ENCODE measurements around the gene AQP6. TPM values are rescaled to one million over a fixed set of nuclear protein-coding genes. Genes with fewer than 3 reads are reported as not detected.

AQP6 gene
- total and polyA plus RNA-seq, 10 of the 15 experiments (the other 5 are each of a cell fraction or from before 2014, with no cell fraction given), result not detected

DNA sequence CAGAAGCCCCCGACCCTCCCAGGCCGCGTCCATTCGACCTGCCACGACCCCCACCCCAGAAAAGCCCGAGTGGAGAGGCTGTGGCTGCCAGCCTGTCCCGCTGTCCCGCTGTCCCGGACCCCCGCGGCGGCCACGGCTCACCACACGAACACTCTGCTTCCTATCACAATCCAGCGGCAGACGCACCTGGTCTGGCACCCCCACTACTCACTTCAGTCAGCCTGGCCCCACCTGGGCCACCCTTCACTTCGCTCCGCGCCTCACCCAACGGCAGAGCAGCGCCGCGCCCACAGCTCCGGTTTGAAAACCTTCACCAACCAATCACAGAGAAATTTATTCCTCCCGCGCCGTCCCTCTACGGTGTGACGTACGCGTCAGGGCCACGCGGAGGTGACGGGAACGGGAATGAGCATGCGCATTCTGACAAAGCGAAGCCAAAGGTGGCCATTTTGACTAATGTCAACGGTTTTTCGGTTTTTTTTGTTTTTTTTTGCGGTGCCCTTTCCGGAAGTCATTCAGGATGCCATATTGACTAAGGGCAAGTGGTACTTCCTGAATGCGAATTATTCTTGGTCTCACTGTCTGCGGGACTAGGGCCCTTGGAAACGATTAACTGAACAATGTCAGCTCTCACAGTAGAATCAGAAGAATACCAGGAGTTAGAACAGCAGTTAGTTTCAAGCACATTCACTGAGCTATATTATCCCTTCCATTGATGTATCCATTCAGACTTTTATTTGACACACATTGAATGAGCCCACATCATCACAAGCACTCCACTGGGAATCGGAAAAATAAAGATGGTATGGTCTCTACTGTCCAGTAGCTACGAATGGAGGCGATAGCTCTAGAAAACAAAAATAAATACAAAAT, 52.7 kb downstream of the AQP6 start, which contains the start of gene RACGAP1 (continued):
- TF ChIP-seq, protein P1, sequence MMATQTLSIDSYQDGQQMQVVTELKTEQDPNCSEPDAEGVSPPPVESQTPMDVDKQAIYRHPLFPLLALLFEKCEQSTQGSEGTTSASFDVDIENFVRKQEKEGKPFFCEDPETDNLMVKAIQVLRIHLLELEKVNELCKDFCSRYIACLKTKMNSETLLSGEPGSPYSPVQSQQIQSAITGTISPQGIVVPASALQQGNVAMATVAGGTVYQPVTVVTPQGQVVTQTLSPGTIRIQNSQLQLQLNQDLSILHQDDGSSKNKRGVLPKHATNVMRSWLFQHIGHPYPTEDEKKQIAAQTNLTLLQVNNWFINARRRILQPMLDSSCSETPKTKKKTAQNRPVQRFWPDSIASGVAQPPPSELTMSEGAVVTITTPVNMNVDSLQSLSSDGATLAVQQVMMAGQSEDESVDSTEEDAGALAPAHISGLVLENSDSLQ (IDR thresholded peaks at IDR 0.05), result peak; percentile 81
- TF ChIP-seq, protein P2, sequence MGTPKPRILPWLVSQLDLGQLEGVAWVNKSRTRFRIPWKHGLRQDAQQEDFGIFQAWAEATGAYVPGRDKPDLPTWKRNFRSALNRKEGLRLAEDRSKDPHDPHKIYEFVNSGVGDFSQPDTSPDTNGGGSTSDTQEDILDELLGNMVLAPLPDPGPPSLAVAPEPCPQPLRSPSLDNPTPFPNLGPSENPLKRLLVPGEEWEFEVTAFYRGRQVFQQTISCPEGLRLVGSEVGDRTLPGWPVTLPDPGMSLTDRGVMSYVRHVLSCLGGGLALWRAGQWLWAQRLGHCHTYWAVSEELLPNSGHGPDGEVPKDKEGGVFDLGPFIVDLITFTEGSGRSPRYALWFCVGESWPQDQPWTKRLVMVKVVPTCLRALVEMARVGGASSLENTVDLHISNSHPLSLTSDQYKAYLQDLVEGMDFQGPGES (IDR thresholded peaks at IDR 0.05), result no peak
- TF ChIP-seq NFYA (IDR thresholded peaks at IDR 0.05; ENCODE audit: borderline replicate concordance, low read depth, low read length), result no peak
- TF ChIP-seq MYB (IDR thresholded peaks at IDR 0.05; ENCODE audit: borderline replicate concordance, low read depth, low read length), result peak; percentile 88
- no peak for TF ChIP-seq YBX1 (IDR thresholded peaks at IDR 0.05)
- TF ChIP-seq, protein P3, sequence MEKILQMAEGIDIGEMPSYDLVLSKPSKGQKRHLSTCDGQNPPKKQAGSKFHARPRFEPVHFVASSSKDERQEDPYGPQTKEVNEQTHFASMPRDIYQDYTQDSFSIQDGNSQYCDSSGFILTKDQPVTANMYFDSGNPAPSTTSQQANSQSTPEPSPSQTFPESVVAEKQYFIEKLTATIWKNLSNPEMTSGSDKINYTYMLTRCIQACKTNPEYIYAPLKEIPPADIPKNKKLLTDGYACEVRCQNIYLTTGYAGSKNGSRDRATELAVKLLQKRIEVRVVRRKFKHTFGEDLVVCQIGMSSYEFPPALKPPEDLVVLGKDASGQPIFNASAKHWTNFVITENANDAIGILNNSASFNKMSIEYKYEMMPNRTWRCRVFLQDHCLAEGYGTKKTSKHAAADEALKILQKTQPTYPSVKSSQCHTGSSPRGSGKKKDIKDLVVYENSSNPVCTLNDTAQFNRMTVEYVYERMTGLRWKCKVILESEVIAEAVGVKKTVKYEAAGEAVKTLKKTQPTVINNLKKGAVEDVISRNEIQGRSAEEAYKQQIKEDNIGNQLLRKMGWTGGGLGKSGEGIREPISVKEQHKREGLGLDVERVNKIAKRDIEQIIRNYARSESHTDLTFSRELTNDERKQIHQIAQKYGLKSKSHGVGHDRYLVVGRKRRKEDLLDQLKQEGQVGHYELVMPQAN (conservative IDR thresholded peaks at IDR 0.05), result peak; percentile 96
- TF ChIP-seq, protein P4, sequence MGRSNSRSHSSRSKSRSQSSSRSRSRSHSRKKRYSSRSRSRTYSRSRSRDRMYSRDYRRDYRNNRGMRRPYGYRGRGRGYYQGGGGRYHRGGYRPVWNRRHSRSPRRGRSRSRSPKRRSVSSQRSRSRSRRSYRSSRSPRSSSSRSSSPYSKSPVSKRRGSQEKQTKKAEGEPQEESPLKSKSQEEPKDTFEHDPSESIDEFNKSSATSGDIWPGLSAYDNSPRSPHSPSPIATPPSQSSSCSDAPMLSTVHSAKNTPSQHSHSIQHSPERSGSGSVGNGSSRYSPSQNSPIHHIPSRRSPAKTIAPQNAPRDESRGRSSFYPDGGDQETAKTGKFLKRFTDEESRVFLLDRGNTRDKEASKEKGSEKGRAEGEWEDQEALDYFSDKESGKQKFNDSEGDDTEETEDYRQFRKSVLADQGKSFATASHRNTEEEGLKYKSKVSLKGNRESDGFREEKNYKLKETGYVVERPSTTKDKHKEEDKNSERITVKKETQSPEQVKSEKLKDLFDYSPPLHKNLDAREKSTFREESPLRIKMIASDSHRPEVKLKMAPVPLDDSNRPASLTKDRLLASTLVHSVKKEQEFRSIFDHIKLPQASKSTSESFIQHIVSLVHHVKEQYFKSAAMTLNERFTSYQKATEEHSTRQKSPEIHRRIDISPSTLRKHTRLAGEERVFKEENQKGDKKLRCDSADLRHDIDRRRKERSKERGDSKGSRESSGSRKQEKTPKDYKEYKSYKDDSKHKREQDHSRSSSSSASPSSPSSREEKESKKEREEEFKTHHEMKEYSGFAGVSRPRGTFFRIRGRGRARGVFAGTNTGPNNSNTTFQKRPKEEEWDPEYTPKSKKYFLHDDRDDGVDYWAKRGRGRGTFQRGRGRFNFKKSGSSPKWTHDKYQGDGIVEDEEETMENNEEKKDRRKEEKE (IDR thresholded peaks at IDR 0.05), result no peak
- TF ChIP-seq ZNF207 (IDR thresholded peaks at IDR 0.05; ENCODE audit: borderline replicate concordance), result 0 out of 2 replicates have a peak, but pooled peaks have one; percentile 20
- TF ChIP-seq HDAC6 (IDR thresholded peaks at IDR 0.05; ENCODE audit: unreplicated experiment), result no peak
- peak; percentile 41 for TF ChIP-seq NRF1 (conservative IDR thresholded peaks at IDR 0.05; ENCODE audit: low read depth, low read length)
- no peak for TF ChIP-seq CHD4 (IDR thresholded peaks at IDR 0.05)
- TF ChIP-seq, protein P5, sequence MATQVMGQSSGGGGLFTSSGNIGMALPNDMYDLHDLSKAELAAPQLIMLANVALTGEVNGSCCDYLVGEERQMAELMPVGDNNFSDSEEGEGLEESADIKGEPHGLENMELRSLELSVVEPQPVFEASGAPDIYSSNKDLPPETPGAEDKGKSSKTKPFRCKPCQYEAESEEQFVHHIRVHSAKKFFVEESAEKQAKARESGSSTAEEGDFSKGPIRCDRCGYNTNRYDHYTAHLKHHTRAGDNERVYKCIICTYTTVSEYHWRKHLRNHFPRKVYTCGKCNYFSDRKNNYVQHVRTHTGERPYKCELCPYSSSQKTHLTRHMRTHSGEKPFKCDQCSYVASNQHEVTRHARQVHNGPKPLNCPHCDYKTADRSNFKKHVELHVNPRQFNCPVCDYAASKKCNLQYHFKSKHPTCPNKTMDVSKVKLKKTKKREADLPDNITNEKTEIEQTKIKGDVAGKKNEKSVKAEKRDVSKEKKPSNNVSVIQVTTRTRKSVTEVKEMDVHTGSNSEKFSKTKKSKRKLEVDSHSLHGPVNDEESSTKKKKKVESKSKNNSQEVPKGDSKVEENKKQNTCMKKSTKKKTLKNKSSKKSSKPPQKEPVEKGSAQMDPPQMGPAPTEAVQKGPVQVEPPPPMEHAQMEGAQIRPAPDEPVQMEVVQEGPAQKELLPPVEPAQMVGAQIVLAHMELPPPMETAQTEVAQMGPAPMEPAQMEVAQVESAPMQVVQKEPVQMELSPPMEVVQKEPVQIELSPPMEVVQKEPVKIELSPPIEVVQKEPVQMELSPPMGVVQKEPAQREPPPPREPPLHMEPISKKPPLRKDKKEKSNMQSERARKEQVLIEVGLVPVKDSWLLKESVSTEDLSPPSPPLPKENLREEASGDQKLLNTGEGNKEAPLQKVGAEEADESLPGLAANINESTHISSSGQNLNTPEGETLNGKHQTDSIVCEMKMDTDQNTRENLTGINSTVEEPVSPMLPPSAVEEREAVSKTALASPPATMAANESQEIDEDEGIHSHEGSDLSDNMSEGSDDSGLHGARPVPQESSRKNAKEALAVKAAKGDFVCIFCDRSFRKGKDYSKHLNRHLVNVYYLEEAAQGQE (IDR thresholded peaks at IDR 0.05; ENCODE audit: low read depth, low read length), result no peak
- TF ChIP-seq GATAD2B (conservative IDR thresholded peaks at IDR 0.05; ENCODE audit: low read depth), result no peak; the same call in 1 of the 2 replicates
- TF ChIP-seq NR2C2 (IDR thresholded peaks at IDR 0.05; ENCODE audit: borderline replicate concordance, control insufficient read depth, insufficient read length, low read depth), result no peak
- TF ChIP-seq SPI1 (IDR thresholded peaks at IDR 0.05; ENCODE audit: borderline replicate concordance, insufficient read depth, low read depth, low read length), result no peak
- TF ChIP-seq DPF2 (IDR thresholded peaks at IDR 0.05), result no peak
